Activated CD4-positive, alpha-beta memory T cell treated with anti-CD3 and anti-CD28 coated beads for 36 hours (primary cell): ENCODE measurements around the gene ELMO1. TPM values are rescaled to one million over a fixed set of nuclear protein-coding genes. Genes with fewer than 3 reads are reported as not detected.

Experiments used
- CTCF ChIA-PET: fragments of 350-600 bp; sonication (Branson Sonifier 250); formaldehyde crosslinking; loops from one replicate; lab custom pipeline; 2021; ENCODE audit warnings: antibody characterized with exemption, inconsistent platforms; lab: Charles Lee
- POLR2A ChIA-PET: fragments of 350-600 bp; sonication (Branson Sonifier 250); formaldehyde crosslinking; loops from one replicate; lab custom pipeline; 2021; ENCODE audit warnings: antibody characterized with exemption; lab: Charles Lee
- DNase-seq: peaks from one replicate; pipeline ENCODE4 v3.0.0-alpha.2; 2020
- H3K27ac Mint-ChIP-seq: one replicate; pipeline ENCODE4 v1.8.0; 2021; ENCODE audit warnings: mixed read lengths
- H3K27me3 Mint-ChIP-seq: one replicate; pipeline ENCODE4 v1.8.0; 2021; ENCODE audit warnings: mixed read lengths
- H3K36me3 Mint-ChIP-seq: one replicate; pipeline ENCODE4 v1.8.0; 2021; ENCODE audit warnings: mixed read lengths
- H3K4me1 Mint-ChIP-seq: one replicate; pipeline ENCODE4 v1.8.0; 2021; ENCODE audit warnings: low read depth, mixed read lengths
- H3K4me3 Mint-ChIP-seq: one replicate; pipeline ENCODE4 v1.8.0; 2021; ENCODE audit warnings: mild to moderate bottlenecking, mixed read lengths
- H3K9me3 Mint-ChIP-seq: one replicate; pipeline ENCODE4 v1.8.0; 2021; ENCODE audit warnings: mixed read lengths
- intact Hi-C: fragments of 100-400 bp; cut with micrococcal nuclease; formaldehyde crosslinking; loops from one replicate; pipeline ENCODE4 v1.15.1; 2023
- total RNA-seq, 2 experiments: library from RNA; stranded (reverse); gene quantifications; one replicate each; pipeline ENCODE4 v1.2.3, GENCODE V29; 2021

Gene ELMO1
- total RNA-seq, 2 experiments from 2014 or later: 88.7 to 93.3 TPM

- intact Hi-C loops: no loop called here
- DNase-seq: no peak
- CTCF ChIA-PET: interaction anchor here (1.8 to 5.8 kb wide), 2 partner anchors 13 to 69 kb away, joined by 5 to 54 read pairs; no protein-coding TSS in a partner anchor
- POLR2A ChIA-PET: no interaction called here
- Mint-ChIP-seq H3K27ac (no peak overlapping the region), H3K36me3 (peaks cover 10% of the 10 kb centered on the region), H3K4me3 (no peak overlapping the region), H3K27me3 (no peaks in the 10 kb centered on the region), H3K4me1 (peaks cover 42% of the 10 kb centered on the region), H3K9me3 (no peaks in the 10 kb centered on the region)
Measured at GRCh38 chr7:37282927-37283326, 165.7 kb downstream of the ELMO1 start.

- Mint-ChIP-seq H3K4me1 (peaks cover 44% of the 10 kb centered on the region), H3K4me3 (no peak overlapping the region), H3K36me3 (peaks cover 10% of the 10 kb centered on the region), H3K27me3 (no peaks in the 10 kb centered on the region), H3K9me3 (no peaks in the 10 kb centered on the region), H3K27ac (no peak overlapping the region)
- ChIA-PET CTCF (interaction anchor here (1.3 kb wide), 1 partner anchor 213 kb away, joined by 6 read pairs; no protein-coding TSS in a partner anchor), POLR2A (no interaction called here)
- intact Hi-C loops: no loop called here
- DNase-seq: no peak
Measured at GRCh38 chr7:37282093-37282444, 166.6 kb downstream of the ELMO1 start.

- Mint-ChIP-seq H3K4me1 (peaks cover 43% of the 10 kb centered on the region), H3K27ac (no peak overlapping the region), H3K4me3 (no peak overlapping the region), H3K27me3 (no peaks in the 10 kb centered on the region), H3K36me3 (peaks cover 10% of the 10 kb centered on the region), H3K9me3 (no peaks in the 10 kb centered on the region)
- ChIA-PET POLR2A (no interaction called here), CTCF (interaction anchor here (0.9 to 1.3 kb wide), 2 partner anchors 60 to 214 kb away, joined by 3 to 6 read pairs; no protein-coding TSS in a partner anchor)
- no peak for DNase-seq
- intact Hi-C loops: no loop called here
Measured at GRCh38 chr7:37281368-37282092, 167.1 kb downstream of the ELMO1 start.

- H3K27me3 Mint-ChIP-seq: no peaks in the 10 kb centered on the region
- no peaks in the 10 kb centered on the region for H3K9me3 Mint-ChIP-seq
- peaks cover 36% of the 10 kb centered on the region for H3K4me1 Mint-ChIP-seq
- DNase-seq: no peak
- H3K27ac Mint-ChIP-seq: no peak overlapping the region
- POLR2A ChIA-PET: no interaction called here
- no peak overlapping the region for H3K4me3 Mint-ChIP-seq
- H3K36me3 Mint-ChIP-seq: peaks cover 10% of the 10 kb centered on the region
- intact Hi-C loops: no loop called here
- CTCF ChIA-PET: interaction anchor here (1.5 kb wide), 1 partner anchor 218 kb away, joined by 4 read pairs; no protein-coding TSS in a partner anchor
Measured at GRCh38 chr7:37277513-37277912, 171.2 kb downstream of the ELMO1 start.

GRCh38 chr7:37275078-37275710 is 173.5 kb downstream of the ELMO1 start:
- Mint-ChIP-seq H3K4me1 (peaks cover 33% of the 10 kb centered on the region), H3K27me3 (no peaks in the 10 kb centered on the region), H3K27ac (no peak overlapping the region), H3K9me3 (no peaks in the 10 kb centered on the region), H3K36me3 (peaks cover 9% of the 10 kb centered on the region), H3K4me3 (no peak overlapping the region)
- no peak for DNase-seq
- intact Hi-C loops: no loop called here
- CTCF ChIA-PET: interaction anchor here (2.7 kb wide), 1 partner anchor 9 kb away, joined by 9 read pairs; no protein-coding TSS in a partner anchor
- POLR2A ChIA-PET: no interaction called here

GRCh38 chr7:37273891-37274290 is 174.8 kb downstream of the ELMO1 start:
- DNase-seq: no peak
- H3K27ac Mint-ChIP-seq: no peak overlapping the region
- CTCF ChIA-PET: interaction anchor here (0.9 to 2.7 kb wide), 2 partner anchors 11 to 18 kb away, joined by 4 to 9 read pairs; no protein-coding TSS in a partner anchor
- H3K36me3 Mint-ChIP-seq: peaks cover 9% of the 10 kb centered on the region
- H3K9me3 Mint-ChIP-seq: no peaks in the 10 kb centered on the region
- POLR2A ChIA-PET: interaction anchor here (1.0 kb wide), 1 partner anchor 79 kb away, joined by 3 read pairs; no protein-coding TSS in a partner anchor
- H3K4me3 Mint-ChIP-seq: no peak overlapping the region
- H3K4me1 Mint-ChIP-seq: peaks cover 31% of the 10 kb centered on the region
- intact Hi-C loops: no loop called here
- H3K27me3 Mint-ChIP-seq: no peaks in the 10 kb centered on the region

- ChIA-PET POLR2A (no interaction called here), CTCF (interaction anchor here (1.1 to 1.7 kb wide), 3 partner anchors 11 to 63 kb away, joined by 3 to 5 read pairs (median 4); no protein-coding TSS in a partner anchor)
- Mint-ChIP-seq H3K36me3 (peaks cover 17% of the 10 kb centered on the region), H3K4me3 (no peak overlapping the region), H3K27ac (no peak overlapping the region), H3K27me3 (no peaks in the 10 kb centered on the region), H3K4me1 (peaks cover 26% of the 10 kb centered on the region), H3K9me3 (no peaks in the 10 kb centered on the region)
- no peak for DNase-seq
- intact Hi-C loops: no loop called here
Measured at GRCh38 chr7:37269711-37270508, 178.8 kb downstream of the ELMO1 start.

- H3K27ac Mint-ChIP-seq: no peak overlapping the region
- intact Hi-C loops: no loop called here
- no peak for DNase-seq
- no peak overlapping the region for H3K4me3 Mint-ChIP-seq
- no peaks in the 10 kb centered on the region for H3K9me3 Mint-ChIP-seq
- ChIA-PET CTCF (no interaction called here), POLR2A (no interaction called here)
- H3K36me3 Mint-ChIP-seq: peaks cover 20% of the 10 kb centered on the region
- peaks cover 20% of the 10 kb centered on the region for H3K4me1 Mint-ChIP-seq
- H3K27me3 Mint-ChIP-seq: no peaks in the 10 kb centered on the region
Measured at GRCh38 chr7:37267251-37267650, 181.4 kb downstream of the ELMO1 start.

GRCh38 chr7:37265876-37266275 is 182.8 kb downstream of the ELMO1 start:
- CTCF ChIA-PET: no interaction called here
- no peaks in the 10 kb centered on the region for H3K27me3 Mint-ChIP-seq

GRCh38 chr7:37265006-37265405 is 183.7 kb downstream of the ELMO1 start:
- CTCF ChIA-PET: interaction anchor here (1.2 kb wide), 1 partner anchor 245 kb away, joined by 4 read pairs; no protein-coding TSS in a partner anchor
- intact Hi-C loops: no loop called here
- no peaks in the 10 kb centered on the region for H3K27me3 Mint-ChIP-seq

More at GRCh38 chr7:37265876-37266275, 182.8 kb downstream of the ELMO1 start:
- H3K4me3 Mint-ChIP-seq: no peak overlapping the region
- H3K27ac Mint-ChIP-seq: no peak overlapping the region
- peaks cover 18% of the 10 kb centered on the region for H3K4me1 Mint-ChIP-seq
- DNase-seq: no peak
- no peaks in the 10 kb centered on the region for H3K9me3 Mint-ChIP-seq
- POLR2A ChIA-PET: no interaction called here
- intact Hi-C loops: no loop called here
- H3K36me3 Mint-ChIP-seq: peaks cover 10% of the 10 kb centered on the region

GRCh38 chr7:37262181-37262580 is 186.5 kb downstream of the ELMO1 start:
- H3K9me3 Mint-ChIP-seq: no peaks in the 10 kb centered on the region
- no peaks in the 10 kb centered on the region for H3K27me3 Mint-ChIP-seq
- intact Hi-C loops: no loop called here
- no peak overlapping the region for H3K4me3 Mint-ChIP-seq
- H3K36me3 Mint-ChIP-seq: peaks cover 14% of the 10 kb centered on the region
- ChIA-PET POLR2A (no interaction called here), CTCF (no interaction called here)
- no peak overlapping the region for H3K27ac Mint-ChIP-seq
- no peak for DNase-seq
- H3K4me1 Mint-ChIP-seq: peaks cover 27% of the 10 kb centered on the region

More at GRCh38 chr7:37265006-37265405, 183.7 kb downstream of the ELMO1 start:
- Mint-ChIP-seq H3K36me3 (peaks cover 10% of the 10 kb centered on the region), H3K27ac (no peak overlapping the region), H3K9me3 (no peaks in the 10 kb centered on the region), H3K4me3 (no peak overlapping the region), H3K4me1 (peaks cover 23% of the 10 kb centered on the region)
- POLR2A ChIA-PET: no interaction called here
- no peak for DNase-seq
